B cell (primary cell): ENCODE results near the gene RNASE12. TPM values are rescaled to one million over a fixed set of nuclear protein-coding genes. Genes with fewer than 3 reads are reported as not detected.
"Not testable (repeated sequence)": the region's sequence is repeated elsewhere in the genome, so short reads cannot be mapped to it uniquely, and the experiment has no call there.

ENCODE experiments used
- ATAC-seq: fragments of 200-7000 bp; cut with Tn5 transposase; one replicate; pipeline ENCODE4 v1.10.0; 2021; ENCODE audit warnings: low read depth, mild to moderate bottlenecking, moderate number of reproducible peaks, moderate library complexity
- CTCF ChIA-PET: fragments of 350-600 bp; sonication (Branson Sonifier 250); formaldehyde crosslinking; loops from one replicate; lab custom pipeline; 2021; ENCODE audit warnings: antibody characterized with exemption, inconsistent platforms; lab: Charles Lee
- POLR2A ChIA-PET: fragments of 350-600 bp; sonication (Branson Sonifier 250); formaldehyde crosslinking; loops from one replicate; lab custom pipeline; 2021; ENCODE audit warnings: antibody characterized with exemption; lab: Charles Lee
- DNase-seq: peaks from one replicate; pipeline ENCODE4 v3.0.0; 2013
- H2AFZ ChIP-seq: 2 replicates; pipeline ENCODE4 v1.6.1; 2012; ENCODE audit warnings: mild to moderate bottlenecking, low read depth, low read length; ENCODE audit not compliant: insufficient read depth, poor library complexity, severe bottlenecking
- H3K27ac ChIP-seq, 2 donors: 1 replicate in 1 of 2; 2 replicates in 1 of 2; pipeline ENCODE4 v1.5.1; 2012 to 2013; ENCODE audit warnings: low read length in 2 of 2, mild to moderate bottlenecking in 2 of 2, moderate library complexity in 1 of 2
- H3K27me3 ChIP-seq, 4 experiments: fragments of 200-600 bp in 1 of 4; sonication (generic) in 1 of 4; replicated peaks in 1 of 4; 1 replicate in 2 of 4; 2 replicates in 2 of 4; pipeline versions ENCODE4 v1.6.1 to v1.7.0; 2013 to 2016; ENCODE audit warnings: low read length in 3 of 4, mild to moderate bottlenecking in 2 of 4, mixed read lengths in 1 of 4, moderate library complexity in 1 of 4; ENCODE audit not compliant: insufficient read depth in 4 of 4, control insufficient read depth in 3 of 4; ENCODE audit errors: control extremely low read depth in 1 of 4
- H3K36me3 ChIP-seq, 2 experiments: replicated peaks in 1 of 2; 1 replicate in 1 of 2; 2 replicates in 1 of 2; pipeline versions ENCODE4 v1.6.1 to v1.7.1; 2013; ENCODE audit warnings: low read length in 1 of 2; ENCODE audit not compliant: insufficient read depth in 2 of 2, control insufficient read depth in 1 of 2; ENCODE audit errors: control extremely low read depth in 1 of 2, extremely low read depth in 1 of 2
- H3K4me1 ChIP-seq, 2 donors: fragments of 200-600 bp in 1 of 2; sonication (generic) in 1 of 2; 1 replicate in 1 of 2; 2 replicates in 1 of 2; pipeline versions ENCODE4 v1.5.1 to v1.6.1; 2013 to 2017; ENCODE audit warnings: low read length in 2 of 2; ENCODE audit not compliant: control insufficient read depth in 2 of 2, insufficient read depth in 2 of 2
- H3K4me2 ChIP-seq: replicated peaks from 2 replicates; pipeline ENCODE3; 2012; ENCODE audit warnings: mild to moderate bottlenecking, low read depth, low read length; ENCODE audit not compliant: poor library complexity, severe bottlenecking
- H3K4me3 ChIP-seq, 5 experiments: fragments of 200-600 bp in 1 of 5; sonication (generic) in 1 of 5; 1 replicate in 3 of 5; 2 replicates in 2 of 5; pipeline versions ENCODE4 v1.5.1 to v1.7.0; 2011 to 2016; ENCODE audit warnings: low read length in 4 of 5, mild to moderate bottlenecking in 4 of 5, low read depth in 2 of 5, control low read depth in 1 of 5, moderate library complexity in 1 of 5; ENCODE audit not compliant: insufficient read depth in 1 of 5; ENCODE audit errors: control extremely low read depth in 1 of 5, extremely low read depth in 1 of 5
- H3K79me2 ChIP-seq: fragments of 200-600 bp; sonication (generic); one replicate; pipeline ENCODE4 v1.6.0; 2016; ENCODE audit warnings: low read length; ENCODE audit not compliant: control insufficient read depth, insufficient read depth
- H3K9ac ChIP-seq: fragments of 200-600 bp; sonication (generic); 2 replicates; pipeline ENCODE4 v1.6.1; 2017; ENCODE audit warnings: mild to moderate bottlenecking, low read length, moderate library complexity
- H3K9me3 ChIP-seq, 3 donors: one replicate each; pipeline versions ENCODE4 v1.6.1 to v1.7.1; 2013; ENCODE audit warnings: low read length in 2 of 3; ENCODE audit not compliant: control insufficient read depth in 2 of 3, insufficient read depth in 1 of 3; ENCODE audit errors: control extremely low read depth in 1 of 3
- H4K20me1 ChIP-seq: 2 replicates; pipeline ENCODE4 v1.6.0; 2012; ENCODE audit warnings: mild to moderate bottlenecking, low read length; ENCODE audit not compliant: insufficient read depth, control insufficient read depth, poor library complexity, severe bottlenecking
- H3K27ac Mint-ChIP-seq: one replicate; pipeline ENCODE4 v1.8.0; 2021; ENCODE audit warnings: mixed read lengths
- H3K27me3 Mint-ChIP-seq: one replicate; pipeline ENCODE4 v1.8.0; 2021; ENCODE audit warnings: mixed read lengths
- H3K4me1 Mint-ChIP-seq: one replicate; pipeline ENCODE4 v1.8.0; 2021; ENCODE audit warnings: mixed read lengths
- H3K4me3 Mint-ChIP-seq: one replicate; pipeline ENCODE4 v1.8.0; 2021; ENCODE audit warnings: mixed read lengths
- H3K9me3 Mint-ChIP-seq: one replicate; pipeline ENCODE4 v1.8.0; 2022; ENCODE audit warnings: mixed read lengths; ENCODE audit not compliant: insufficient read depth
- CTCF ChIP-seq: fragments of 200-600 bp; IDR thresholded peaks from one replicate; pipeline ENCODE4 v1.8.0; 2022; ENCODE audit warnings: antibody characterized with exemption, mild to moderate bottlenecking
- EZH2 ChIP-seq: IDR thresholded peaks from 2 replicates; pipeline ENCODE4 v1.6.1; 2012; ENCODE audit warnings: borderline replicate concordance, low read depth, mild to moderate bottlenecking, moderate library complexity, low read length; ENCODE audit not compliant: insufficient read depth, poor library complexity, severe bottlenecking
- WGBS: methylation state at CpG from one replicate; pipeline ENCODE4 v1.1.5; 2013; ENCODE audit warnings: missing lambda C conversion rate; ENCODE audit not compliant: insufficient coverage; 5-methylcytosine and 5-hydroxymethylcytosine counted together
- intact Hi-C: fragments of 100-400 bp; cut with micrococcal nuclease; formaldehyde crosslinking; loops from one replicate; pipeline ENCODE4 v1.10.0; 2022
- polyA plus RNA-seq: library from polyadenylated mRNA; depleted of rRNA; stranded (reverse); fragments of >200 nt; gene quantifications from 2 replicates; pipeline ENCODE4 v1.2.3, GENCODE V29; 2012
- total RNA-seq, 2 donors: library from RNA; stranded (reverse); fragments of 120-200 nt in 1 of 2; gene quantifications; 1 replicate in 1 of 2; 2 replicates in 1 of 2; pipeline versions ENCODE4 v1.2.3 to v1.2.4, GENCODE V29; 2013 to 2022

The RNASE12 gene
- total and polyA plus RNA-seq, 2 donors (not counting 1 experiment from before 2014, with no cell fraction given), result not detected

DNA sequence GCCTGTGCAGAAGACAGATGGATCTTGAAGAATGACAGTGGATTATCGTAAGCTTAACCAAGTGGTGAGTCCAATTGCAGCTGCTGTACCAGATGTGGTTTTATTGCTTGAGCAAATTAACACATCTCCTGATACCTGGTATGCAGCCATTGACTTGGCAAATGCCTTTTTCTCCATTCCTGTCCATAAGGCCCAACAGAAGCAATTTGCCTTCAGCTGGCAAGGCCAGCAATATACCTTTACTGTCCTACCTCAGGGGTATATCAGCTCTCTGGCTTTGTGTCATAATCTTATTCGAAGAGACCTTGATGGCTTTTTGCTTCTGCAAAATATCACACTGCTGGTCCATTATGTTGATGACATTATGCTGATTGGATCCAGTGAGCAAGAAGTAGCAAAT is 21.3 kb downstream of the RNASE12 start:
- H2AFZ ChIP-seq, H3K79me2 ChIP-seq, H3K4me3 Mint-ChIP-seq, ATAC-seq, H3K4me1 Mint-ChIP-seq, H3K27me3 ChIP-seq, H3K27ac Mint-ChIP-seq, H4K20me1 ChIP-seq, intact Hi-C loops, H3K9me3 Mint-ChIP-seq, H3K4me2 ChIP-seq, H3K9ac ChIP-seq, H3K4me1 ChIP-seq, H3K27ac ChIP-seq, H3K4me3 ChIP-seq, CTCF ChIA-PET, DNase-seq, H3K27me3 Mint-ChIP-seq, H3K36me3 ChIP-seq, POLR2A ChIA-PET: not testable (repeated sequence)
- peaks cover 0 to 12% (median 6%) of the 10 kb centered on the region in 3 donors for H3K9me3 ChIP-seq
- no CpG with 5 or more reads among the region's 2 CpGs for WGBS

DNA sequence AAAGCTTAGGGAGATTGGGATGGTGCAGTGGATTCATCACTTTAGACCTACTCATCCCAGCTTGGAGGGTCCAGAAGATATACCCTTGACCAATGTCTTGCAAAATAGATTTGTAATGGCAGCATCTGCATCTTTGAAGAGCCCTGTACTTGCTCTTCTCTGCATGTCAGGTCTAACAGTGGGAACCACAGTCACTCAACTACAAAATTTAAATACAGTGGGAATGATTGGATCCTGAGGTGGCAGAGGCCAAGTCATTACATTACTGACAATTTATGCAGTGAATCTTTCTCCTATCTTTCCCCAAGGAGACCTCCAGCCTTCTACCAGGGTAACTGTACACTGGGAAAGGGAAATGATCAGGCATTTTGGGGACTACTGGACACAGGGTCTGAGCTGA is 22.1 kb downstream of the RNASE12 start:
- POLR2A ChIA-PET, result no interaction called here
- H3K4me3 ChIP-seq, result no peak overlapping the region
- Mint-ChIP-seq H3K4me3 (no peak overlapping the region), H3K27me3 (no peaks in the 10 kb centered on the region), H3K4me1 (no peaks in the 10 kb centered on the region), H3K27ac (no peak overlapping the region), H3K9me3 (no peaks in the 10 kb centered on the region)
- CTCF ChIA-PET, result interaction anchor here (1.5 kb wide), 1 partner anchor 39 kb away, joined by 4 read pairs; no protein-coding TSS in a partner anchor
- no peaks in the 10 kb centered on the region for H3K79me2 ChIP-seq
- ATAC-seq, result no peak
- H3K27ac ChIP-seq, result no peak overlapping the region
- H2AFZ ChIP-seq, result no peak overlapping the region
- DNase-seq, result no peak
- TF ChIP-seq EZH2 (no peak), CTCF (no peak)
- no peaks in the 10 kb centered on the region for H3K4me1 ChIP-seq
- intact Hi-C loops, result no loop called here
- H4K20me1 ChIP-seq, result no peaks in the 10 kb centered on the region
- H3K9ac ChIP-seq, result no peak overlapping the region
- peaks cover 0 to 12% (median 6%) of the 10 kb centered on the region in 3 donors for H3K9me3 ChIP-seq
- no peaks in the 10 kb centered on the region for H3K36me3 ChIP-seq
- H3K4me2 ChIP-seq, result no peak overlapping the region
- H3K27me3 ChIP-seq, result no peaks in the 10 kb centered on the region
